SK-N-SH treated with all-trans-retinoic acid at 6 μM for 48 hours (cell line): ENCODE data around the gene TTLL1.

Experiments used
- PPARA ChIP-seq: fragments of 250-450 bp; sonication (Bioruptor Pico); IDR thresholded peaks from 2 replicates; pipeline ENCODE4 v1.5.0; 2020; ENCODE audit warnings: mild to moderate bottlenecking, borderline replicate concordance
- ZNF565 ChIP-seq: fragments of 450-650 bp; formaldehyde crosslinking; conservative IDR thresholded peaks from 2 replicates; pipeline ENCODE4 v1.5.0; 2020; ENCODE audit warnings: low read depth, mild to moderate bottlenecking, moderate library complexity
- ZNF70 ChIP-seq: fragments of 450-650 bp; formaldehyde crosslinking; IDR thresholded peaks from 2 replicates; pipeline ENCODE4 v1.5.0; 2020; ENCODE audit warnings: mild to moderate bottlenecking, moderate library complexity
- TF ChIP-seq, protein P1 (sequence below): fragments of 250-450 bp; sonication (Bioruptor Pico); IDR thresholded peaks from 2 replicates; pipeline ENCODE4 v1.5.1; 2020; ENCODE audit warnings: low read depth, mild to moderate bottlenecking, moderate library complexity

DNA sequence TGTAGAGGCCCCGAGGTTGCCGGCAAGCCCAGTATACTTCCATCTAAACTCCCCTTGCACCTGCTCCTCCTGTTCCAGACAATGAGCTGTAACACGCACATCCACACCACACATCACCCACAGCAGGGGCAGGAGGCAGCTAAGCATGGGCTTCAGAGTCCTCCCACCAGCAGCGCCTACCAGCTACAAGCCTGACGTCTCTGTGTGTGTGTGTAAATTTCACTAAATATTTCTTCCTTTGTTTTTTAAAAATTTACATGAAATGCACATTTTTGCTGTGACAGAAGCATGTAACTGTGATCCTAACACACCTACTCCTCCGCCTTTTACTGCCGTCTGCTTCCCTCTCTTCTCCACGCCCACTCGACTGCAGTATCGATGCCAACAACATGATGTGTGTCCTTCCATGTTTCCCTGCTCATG is 44.9 kb downstream of the TTLL1 start:
- TF ChIP-seq ZNF70 (CRISPR knock-in tag) (no peak), PPARA (CRISPR knock-in tag) (no peak), ZNF565 (CRISPR knock-in tag) (no peak)
- TF ChIP-seq, protein P1, sequence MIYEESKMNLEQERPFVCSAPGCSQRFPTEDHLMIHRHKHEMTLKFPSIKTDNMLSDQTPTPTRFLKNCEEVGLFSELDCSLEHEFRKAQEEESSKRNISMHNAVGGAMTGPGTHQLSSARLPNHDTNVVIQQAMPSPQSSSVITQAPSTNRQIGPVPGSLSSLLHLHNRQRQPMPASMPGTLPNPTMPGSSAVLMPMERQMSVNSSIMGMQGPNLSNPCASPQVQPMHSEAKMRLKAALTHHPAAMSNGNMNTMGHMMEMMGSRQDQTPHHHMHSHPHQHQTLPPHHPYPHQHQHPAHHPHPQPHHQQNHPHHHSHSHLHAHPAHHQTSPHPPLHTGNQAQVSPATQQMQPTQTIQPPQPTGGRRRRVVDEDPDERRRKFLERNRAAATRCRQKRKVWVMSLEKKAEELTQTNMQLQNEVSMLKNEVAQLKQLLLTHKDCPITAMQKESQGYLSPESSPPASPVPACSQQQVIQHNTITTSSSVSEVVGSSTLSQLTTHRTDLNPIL (CRISPR knock-in tag), result no peak
